ENCODE data around the gene ITGA11.
"Not testable (repeated sequence)": the region's sequence is repeated elsewhere in the genome, so short reads cannot be mapped to it uniquely, and the experiment has no call there.

Gene ITGA11

GRCh38 chr15:68422403-68423145 is 9.4 kb downstream of the ITGA11 start:
- DNase-seq: not testable (repeated sequence)

GRCh38 chr15:68421798-68422402 is 10.1 kb downstream of the ITGA11 start:
- DNase-seq: no peak

GRCh38 chr15:68421115-68421551 is 10.8 kb downstream of the ITGA11 start:
- no peak for DNase-seq

GRCh38 chr15:68420186-68420684 is 11.7 kb downstream of the ITGA11 start:
- DNase-seq: no peak

GRCh38 chr15:68419301-68420175 is 12.4 kb downstream of the ITGA11 start:
- DNase-seq: no peak

GRCh38 chr15:68418611-68419161 is 13.3 kb downstream of the ITGA11 start:
- DNase-seq: no peak

GRCh38 chr15:68417897-68418296 is 14.1 kb downstream of the ITGA11 start:
- no peak for DNase-seq

GRCh38 chr15:68417051-68417450 is 14.9 kb downstream of the ITGA11 start:
- DNase-seq: no peak

GRCh38 chr15:68416158-68416535 is 15.8 kb downstream of the ITGA11 start:
- no peak for DNase-seq

- DNase-seq: no peak
Observed at GRCh38 chr15:68415501-68416157, 16.3 kb downstream of the ITGA11 start.

- DNase-seq: no peak
Observed at GRCh38 chr15:68415061-68415460, 16.9 kb downstream of the ITGA11 start.

- DNase-seq: no peak
Observed at GRCh38 chr15:68414591-68414990, 17.4 kb downstream of the ITGA11 start.

GRCh38 chr15:68414206-68414555 is 17.8 kb downstream of the ITGA11 start:
- no peak for DNase-seq

GRCh38 chr15:68413363-68414205 is 18.4 kb downstream of the ITGA11 start:
- DNase-seq: no peak

- DNase-seq: no peak
Observed at GRCh38 chr15:68412218-68412617, 19.7 kb downstream of the ITGA11 start.

GRCh38 chr15:68411735-68412134 is 20.2 kb downstream of the ITGA11 start:
- DNase-seq: no peak

GRCh38 chr15:68411343-68411675 is 20.7 kb downstream of the ITGA11 start:
- DNase-seq: no peak

- no peak for DNase-seq
Observed at GRCh38 chr15:68410466-68411342, 21.3 kb downstream of the ITGA11 start.

GRCh38 chr15:68409736-68410370 is 22.1 kb downstream of the ITGA11 start:
- no peak for DNase-seq

- DNase-seq: no peak
Observed at GRCh38 chr15:68408971-68409370, 23.0 kb downstream of the ITGA11 start.
